ENCODE data around the gene COLQ.

- TF ChIP-seq EGR1 (IDR thresholded peaks at IDR 0.05; ENCODE audit: low read depth in 2 of 2), result no peak
- no peak for TF ChIP-seq GABPA (IDR thresholded peaks at IDR 0.05 in 1 of 2, conservative IDR thresholded peaks at IDR 0.05 in 1 of 2)
- no peak for TF ChIP-seq CTCF (IDR thresholded peaks at IDR 0.05; ENCODE audit: low read depth, low read length, missing input control)
- TF ChIP-seq YY1 (IDR thresholded peaks at IDR 0.05), result no peak
- TF ChIP-seq HNF4G (IDR thresholded peaks at IDR 0.05), result no peak
- no peak for TF ChIP-seq REST (IDR thresholded peaks at IDR 0.05)
- TF ChIP-seq TAF1 (conservative IDR thresholded peaks at IDR 0.05), result no peak
- no peak for TF ChIP-seq MAX (IDR thresholded peaks at IDR 0.05)
- no peak for TF ChIP-seq SP1 (IDR thresholded peaks at IDR 0.05)
- TF ChIP-seq FOXA2 (IDR thresholded peaks at IDR 0.05), result no peak
- no peak for TF ChIP-seq RAD21 (IDR thresholded peaks at IDR 0.05)
These were observed 33.5 kb downstream of the COLQ start for GRCh38 chr3:15488002-15488401.
